Measurements from ENCODE around the gene DVL1. TPM values are rescaled to one million over a fixed set of nuclear protein-coding genes. Genes with fewer than 3 reads are reported as not detected.

DVL1 gene
- total and polyA plus RNA-seq, 2 of the 13 experiments (the other 11 are each of a cell fraction or from before 2014, with no cell fraction given), result 30.8 to 60.4 TPM

DNA sequence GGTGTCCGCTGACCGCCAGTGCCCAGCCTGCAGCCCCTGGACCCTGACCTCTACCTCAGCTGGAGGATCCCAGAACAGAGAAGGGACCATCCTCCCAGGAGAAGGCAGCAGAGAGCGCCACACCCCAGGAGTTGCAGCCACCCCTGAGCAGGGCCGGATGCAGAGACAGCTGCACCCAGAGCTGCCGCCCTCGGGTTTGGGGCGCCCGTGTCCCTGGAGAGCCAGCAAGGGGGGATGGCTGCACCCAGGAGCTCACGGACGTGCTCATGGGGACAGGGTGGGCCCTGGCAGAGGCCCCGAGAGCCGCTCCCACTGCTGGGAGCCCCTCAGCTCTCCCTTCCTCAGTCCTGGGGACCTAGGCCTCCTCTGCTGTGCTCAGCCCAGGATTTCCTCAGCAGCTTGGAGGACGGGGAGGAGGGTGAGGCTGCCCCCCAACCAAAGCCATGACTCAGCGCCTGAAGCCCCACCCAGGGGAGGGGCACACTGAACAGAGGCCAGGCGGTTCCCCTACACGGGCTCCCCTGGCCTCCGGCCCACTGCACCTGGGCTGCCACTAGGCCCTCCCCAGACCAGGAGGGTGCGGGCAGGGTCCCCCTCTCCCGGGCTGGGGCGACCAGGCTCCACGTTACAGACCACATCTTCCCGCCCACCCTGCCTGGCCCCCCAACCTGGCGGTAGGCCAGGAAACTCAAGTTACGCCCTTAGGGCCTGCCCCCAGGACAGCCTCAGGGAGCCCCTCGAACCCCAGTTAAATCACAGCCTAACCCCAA lies 43.7 kb downstream of the DVL1 start (continued):
- TF ChIP-seq, protein P1, sequence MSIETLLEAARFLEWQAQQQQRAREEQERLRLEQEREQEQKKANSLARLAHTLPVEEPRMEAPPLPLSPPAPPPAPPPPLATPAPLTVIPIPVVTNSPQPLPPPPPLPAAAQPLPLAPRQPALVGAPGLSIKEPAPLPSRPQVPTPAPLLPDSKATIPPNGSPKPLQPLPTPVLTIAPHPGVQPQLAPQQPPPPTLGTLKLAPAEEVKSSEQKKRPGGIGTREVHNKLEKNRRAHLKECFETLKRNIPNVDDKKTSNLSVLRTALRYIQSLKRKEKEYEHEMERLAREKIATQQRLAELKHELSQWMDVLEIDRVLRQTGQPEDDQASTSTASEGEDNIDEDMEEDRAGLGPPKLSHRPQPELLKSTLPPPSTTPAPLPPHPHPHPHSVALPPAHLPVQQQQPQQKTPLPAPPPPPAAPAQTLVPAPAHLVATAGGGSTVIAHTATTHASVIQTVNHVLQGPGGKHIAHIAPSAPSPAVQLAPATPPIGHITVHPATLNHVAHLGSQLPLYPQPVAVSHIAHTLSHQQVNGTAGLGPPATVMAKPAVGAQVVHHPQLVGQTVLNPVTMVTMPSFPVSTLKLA (IDR thresholded peaks at IDR 0.05), result no peak
- TF ChIP-seq, protein P2, sequence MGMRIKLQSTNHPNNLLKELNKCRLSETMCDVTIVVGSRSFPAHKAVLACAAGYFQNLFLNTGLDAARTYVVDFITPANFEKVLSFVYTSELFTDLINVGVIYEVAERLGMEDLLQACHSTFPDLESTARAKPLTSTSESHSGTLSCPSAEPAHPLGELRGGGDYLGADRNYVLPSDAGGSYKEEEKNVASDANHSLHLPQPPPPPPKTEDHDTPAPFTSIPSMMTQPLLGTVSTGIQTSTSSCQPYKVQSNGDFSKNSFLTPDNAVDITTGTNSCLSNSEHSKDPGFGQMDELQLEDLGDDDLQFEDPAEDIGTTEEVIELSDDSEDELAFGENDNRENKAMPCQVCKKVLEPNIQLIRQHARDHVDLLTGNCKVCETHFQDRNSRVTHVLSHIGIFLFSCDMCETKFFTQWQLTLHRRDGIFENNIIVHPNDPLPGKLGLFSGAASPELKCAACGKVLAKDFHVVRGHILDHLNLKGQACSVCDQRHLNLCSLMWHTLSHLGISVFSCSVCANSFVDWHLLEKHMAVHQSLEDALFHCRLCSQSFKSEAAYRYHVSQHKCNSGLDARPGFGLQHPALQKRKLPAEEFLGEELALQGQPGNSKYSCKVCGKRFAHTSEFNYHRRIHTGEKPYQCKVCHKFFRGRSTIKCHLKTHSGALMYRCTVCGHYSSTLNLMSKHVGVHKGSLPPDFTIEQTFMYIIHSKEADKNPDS (CRISPR knock-in tag; IDR thresholded peaks at IDR 0.05), result no peak
- TF ChIP-seq ARNT (IDR thresholded peaks at IDR 0.05) (no peak), ZNF101 (CRISPR knock-in tag; IDR thresholded peaks at IDR 0.05; ENCODE audit: borderline replicate concordance, low read depth) (no peak), ZNF782 (CRISPR knock-in tag; IDR thresholded peaks at IDR 0.05; ENCODE audit: borderline replicate concordance) (no peak), CEBPG (CRISPR knock-in tag; IDR thresholded peaks at IDR 0.05) (no peak), SALL1 (CRISPR knock-in tag; IDR thresholded peaks at IDR 0.05) (no peak), PPARG (CRISPR knock-in tag; conservative IDR thresholded peaks at IDR 0.05) (no peak), HNRNPL (IDR thresholded peaks at IDR 0.05; ENCODE audit: low read depth, low read length) (no peak), ZNF83 (CRISPR knock-in tag; IDR thresholded peaks at IDR 0.05; ENCODE audit: borderline replicate concordance) (no peak), CCAR2 (optimal IDR thresholded peaks at IDR 0.05; ENCODE audit: low read depth, low read length) (no peak), NR2F6 (IDR thresholded peaks at IDR 0.05) (no peak), NR2F6 (CRISPR knock-in tag; IDR thresholded peaks at IDR 0.05) (no peak), SSRP1 (CRISPR knock-in tag; IDR thresholded peaks at IDR 0.05) (no peak), ZNF484 (CRISPR knock-in tag; IDR thresholded peaks at IDR 0.05; ENCODE audit: borderline replicate concordance, low read depth) (no peak), ATRX (CRISPR knock-in tag; IDR thresholded peaks at IDR 0.05; ENCODE audit: borderline replicate concordance) (no peak), CENPX (CRISPR knock-in tag; IDR thresholded peaks at IDR 0.05) (no peak)
- TF ChIP-seq, protein P3, sequence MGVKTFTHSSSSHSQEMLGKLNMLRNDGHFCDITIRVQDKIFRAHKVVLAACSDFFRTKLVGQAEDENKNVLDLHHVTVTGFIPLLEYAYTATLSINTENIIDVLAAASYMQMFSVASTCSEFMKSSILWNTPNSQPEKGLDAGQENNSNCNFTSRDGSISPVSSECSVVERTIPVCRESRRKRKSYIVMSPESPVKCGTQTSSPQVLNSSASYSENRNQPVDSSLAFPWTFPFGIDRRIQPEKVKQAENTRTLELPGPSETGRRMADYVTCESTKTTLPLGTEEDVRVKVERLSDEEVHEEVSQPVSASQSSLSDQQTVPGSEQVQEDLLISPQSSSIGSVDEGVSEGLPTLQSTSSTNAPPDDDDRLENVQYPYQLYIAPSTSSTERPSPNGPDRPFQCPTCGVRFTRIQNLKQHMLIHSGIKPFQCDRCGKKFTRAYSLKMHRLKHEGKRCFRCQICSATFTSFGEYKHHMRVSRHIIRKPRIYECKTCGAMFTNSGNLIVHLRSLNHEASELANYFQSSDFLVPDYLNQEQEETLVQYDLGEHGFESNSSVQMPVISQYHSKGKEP (CRISPR knock-in tag; IDR thresholded peaks at IDR 0.05), result no peak
- TF ChIP-seq, protein P4, sequence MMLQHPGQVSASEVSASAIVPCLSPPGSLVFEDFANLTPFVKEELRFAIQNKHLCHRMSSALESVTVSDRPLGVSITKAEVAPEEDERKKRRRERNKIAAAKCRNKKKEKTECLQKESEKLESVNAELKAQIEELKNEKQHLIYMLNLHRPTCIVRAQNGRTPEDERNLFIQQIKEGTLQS (CRISPR knock-in tag; IDR thresholded peaks at IDR 0.05), result peak; percentile 75; the same call in 1 of the 2 replicates
- TF ChIP-seq, protein P5, sequence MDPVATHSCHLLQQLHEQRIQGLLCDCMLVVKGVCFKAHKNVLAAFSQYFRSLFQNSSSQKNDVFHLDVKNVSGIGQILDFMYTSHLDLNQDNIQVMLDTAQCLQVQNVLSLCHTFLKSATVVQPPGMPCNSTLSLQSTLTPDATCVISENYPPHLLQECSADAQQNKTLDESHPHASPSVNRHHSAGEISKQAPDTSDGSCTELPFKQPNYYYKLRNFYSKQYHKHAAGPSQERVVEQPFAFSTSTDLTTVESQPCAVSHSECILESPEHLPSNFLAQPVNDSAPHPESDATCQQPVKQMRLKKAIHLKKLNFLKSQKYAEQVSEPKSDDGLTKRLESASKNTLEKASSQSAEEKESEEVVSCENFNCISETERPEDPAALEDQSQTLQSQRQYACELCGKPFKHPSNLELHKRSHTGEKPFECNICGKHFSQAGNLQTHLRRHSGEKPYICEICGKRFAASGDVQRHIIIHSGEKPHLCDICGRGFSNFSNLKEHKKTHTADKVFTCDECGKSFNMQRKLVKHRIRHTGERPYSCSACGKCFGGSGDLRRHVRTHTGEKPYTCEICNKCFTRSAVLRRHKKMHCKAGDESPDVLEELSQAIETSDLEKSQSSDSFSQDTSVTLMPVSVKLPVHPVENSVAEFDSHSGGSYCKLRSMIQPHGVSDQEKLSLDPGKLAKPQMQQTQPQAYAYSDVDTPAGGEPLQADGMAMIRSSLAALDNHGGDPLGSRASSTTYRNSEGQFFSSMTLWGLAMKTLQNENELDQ (CRISPR knock-in tag; IDR thresholded peaks at IDR 0.05; ENCODE audit: borderline replicate concordance), result no peak
- TF ChIP-seq, protein P6, sequence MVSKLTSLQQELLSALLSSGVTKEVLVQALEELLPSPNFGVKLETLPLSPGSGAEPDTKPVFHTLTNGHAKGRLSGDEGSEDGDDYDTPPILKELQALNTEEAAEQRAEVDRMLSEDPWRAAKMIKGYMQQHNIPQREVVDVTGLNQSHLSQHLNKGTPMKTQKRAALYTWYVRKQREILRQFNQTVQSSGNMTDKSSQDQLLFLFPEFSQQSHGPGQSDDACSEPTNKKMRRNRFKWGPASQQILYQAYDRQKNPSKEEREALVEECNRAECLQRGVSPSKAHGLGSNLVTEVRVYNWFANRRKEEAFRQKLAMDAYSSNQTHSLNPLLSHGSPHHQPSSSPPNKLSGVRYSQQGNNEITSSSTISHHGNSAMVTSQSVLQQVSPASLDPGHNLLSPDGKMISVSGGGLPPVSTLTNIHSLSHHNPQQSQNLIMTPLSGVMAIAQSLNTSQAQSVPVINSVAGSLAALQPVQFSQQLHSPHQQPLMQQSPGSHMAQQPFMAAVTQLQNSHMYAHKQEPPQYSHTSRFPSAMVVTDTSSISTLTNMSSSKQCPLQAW (CRISPR knock-in tag; IDR thresholded peaks at IDR 0.05), result 0 out of 2 replicates have a peak, but pooled peaks have one; percentile 27

Measured in HepG2 (cell line).